ENCODE results near the gene C2CD4D.

The C2CD4D gene

DNA sequence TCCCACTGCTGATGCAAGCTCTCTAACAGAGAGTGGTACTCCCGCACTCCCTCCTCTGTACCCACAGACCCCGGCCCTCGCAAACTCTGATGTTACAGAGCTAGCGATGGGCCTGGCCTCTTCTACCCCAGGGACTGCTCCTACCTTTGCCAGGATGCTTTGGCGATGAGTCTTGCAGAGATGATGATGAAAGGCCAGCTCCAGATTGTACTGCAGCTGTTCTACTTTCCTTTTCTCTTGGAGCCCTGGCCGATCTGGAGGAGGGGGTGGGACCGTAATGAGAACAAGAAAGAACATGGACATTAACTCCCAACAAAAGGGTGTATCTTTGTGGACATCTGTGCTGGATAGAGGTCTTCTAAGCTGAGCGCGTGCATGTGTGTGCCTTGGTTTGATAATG is 28.4 kb downstream of the C2CD4D start:
- DNase-seq: no peak

DNA sequence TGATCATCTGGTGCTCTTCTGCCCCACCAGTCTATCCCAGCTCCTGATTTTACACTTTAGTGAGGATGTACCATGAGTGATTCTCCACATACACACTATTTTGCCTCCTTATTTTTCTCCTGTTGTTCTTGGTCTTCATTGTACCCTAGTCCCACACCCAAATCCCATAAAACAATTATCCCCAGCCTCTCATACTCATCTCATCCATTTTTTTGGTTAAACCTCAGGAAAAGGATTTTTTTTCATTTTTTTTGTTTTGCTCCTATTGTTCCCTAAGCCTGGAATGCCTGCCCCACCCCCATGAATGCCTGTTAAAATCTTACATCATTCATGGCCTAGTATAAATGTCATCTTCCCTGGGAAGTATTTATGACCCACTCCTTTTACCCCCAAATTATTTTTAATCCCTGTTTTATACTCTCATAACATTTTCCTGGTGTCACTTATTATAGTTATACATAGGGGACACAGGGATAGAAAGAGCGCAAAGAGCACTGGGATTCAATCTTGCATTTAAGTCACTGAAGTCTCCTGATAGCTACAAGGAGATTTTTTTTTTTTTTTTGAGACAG is 29.5 kb downstream of the C2CD4D start:
- DNase-seq: no peak

DNA sequence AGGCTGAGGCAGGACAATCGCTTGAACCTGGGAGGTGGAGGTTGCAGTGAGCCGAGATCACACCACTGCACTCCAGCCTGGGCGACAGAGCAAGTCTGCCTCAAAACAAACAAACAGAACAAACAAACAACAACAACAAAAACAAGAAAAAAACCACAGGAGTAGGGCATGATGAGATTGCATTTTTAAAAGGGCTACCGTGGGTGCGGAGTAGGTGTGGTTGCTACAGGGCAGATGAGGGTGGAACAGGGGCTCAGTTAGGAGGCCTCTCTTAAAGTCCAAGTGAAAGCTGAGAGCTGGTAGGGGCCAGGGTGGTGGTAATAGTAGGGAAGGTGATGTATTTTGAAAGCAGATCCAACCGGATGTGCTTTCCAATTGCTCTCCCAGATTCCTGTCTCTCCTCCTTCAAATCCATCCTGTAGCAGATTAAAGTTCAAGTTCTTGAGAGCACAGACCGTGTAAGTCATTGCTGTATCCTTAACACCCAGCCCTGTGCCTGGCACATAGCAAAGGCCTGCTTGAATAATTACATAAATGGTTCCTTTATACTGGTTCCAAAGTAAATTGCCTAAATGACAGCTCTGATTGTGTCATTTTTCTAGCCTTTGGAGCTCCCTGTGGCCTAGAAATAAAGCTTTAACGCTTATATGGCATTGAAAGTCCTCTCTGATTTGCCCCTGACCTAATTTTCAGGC is 30.2 kb downstream of the C2CD4D start:
- DNase-seq: no peak

DNA sequence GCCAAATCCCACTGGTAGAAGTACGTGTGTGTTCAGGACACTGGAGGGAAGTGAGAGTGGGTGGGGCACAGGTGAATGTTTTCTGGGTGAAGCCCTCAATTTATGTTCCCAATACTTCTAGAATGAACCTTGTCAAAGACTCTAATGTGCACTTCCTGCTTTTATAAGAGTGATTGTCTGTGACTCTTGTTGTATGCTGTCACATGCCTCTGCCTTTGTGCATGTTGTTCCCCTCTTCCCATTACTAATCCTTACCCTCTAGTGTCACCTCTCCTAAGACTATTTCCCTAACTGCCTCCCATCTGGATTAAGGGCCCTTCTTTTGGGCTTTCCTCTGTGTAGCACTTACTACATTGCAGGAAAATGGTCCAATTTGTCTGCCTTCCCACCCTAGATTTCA is 31.9 kb downstream of the C2CD4D start:
- no peak for DNase-seq

DNA sequence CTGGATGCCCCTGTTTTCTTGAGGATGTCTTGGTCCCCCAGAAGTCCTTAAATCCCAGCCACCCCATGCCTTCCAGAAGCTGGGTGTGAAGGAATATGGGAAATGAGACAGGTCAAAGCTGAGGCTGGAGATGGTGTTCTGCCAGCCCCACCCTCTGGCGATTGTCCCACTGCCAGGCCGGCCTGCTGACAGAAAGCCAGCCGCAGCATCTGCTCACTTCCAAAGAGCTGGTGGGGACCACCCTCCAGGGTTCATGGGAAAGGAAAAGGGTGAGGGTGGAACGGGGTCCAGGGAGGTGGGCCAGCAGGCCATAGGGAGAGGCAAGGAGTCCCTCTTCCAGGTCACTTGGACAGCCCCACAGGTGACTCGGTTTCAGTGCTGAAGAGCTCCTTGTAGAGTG is 32.5 kb downstream of the C2CD4D start:
- no peak for DNase-seq

DNA sequence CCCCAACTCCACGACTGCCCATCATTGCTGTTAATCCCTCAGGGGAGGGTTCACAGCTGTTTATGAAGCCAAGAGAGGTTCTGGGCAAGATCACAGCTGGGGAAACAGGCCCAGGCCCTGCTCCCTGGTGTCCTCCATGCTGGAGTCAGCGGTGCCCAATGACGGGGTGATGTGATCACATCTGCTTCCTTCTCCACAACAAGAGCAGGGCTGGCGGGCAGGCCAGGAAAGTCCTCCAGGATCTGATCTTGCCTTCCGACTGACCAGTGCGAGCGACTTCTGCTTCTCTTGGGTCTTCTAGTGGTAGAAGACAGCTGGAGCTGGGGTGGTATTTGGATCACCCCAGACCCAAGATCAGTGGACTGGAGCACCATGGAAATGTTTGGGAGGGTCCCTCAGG is 33.5 kb downstream of the C2CD4D start:
- no peak for DNase-seq

DNA sequence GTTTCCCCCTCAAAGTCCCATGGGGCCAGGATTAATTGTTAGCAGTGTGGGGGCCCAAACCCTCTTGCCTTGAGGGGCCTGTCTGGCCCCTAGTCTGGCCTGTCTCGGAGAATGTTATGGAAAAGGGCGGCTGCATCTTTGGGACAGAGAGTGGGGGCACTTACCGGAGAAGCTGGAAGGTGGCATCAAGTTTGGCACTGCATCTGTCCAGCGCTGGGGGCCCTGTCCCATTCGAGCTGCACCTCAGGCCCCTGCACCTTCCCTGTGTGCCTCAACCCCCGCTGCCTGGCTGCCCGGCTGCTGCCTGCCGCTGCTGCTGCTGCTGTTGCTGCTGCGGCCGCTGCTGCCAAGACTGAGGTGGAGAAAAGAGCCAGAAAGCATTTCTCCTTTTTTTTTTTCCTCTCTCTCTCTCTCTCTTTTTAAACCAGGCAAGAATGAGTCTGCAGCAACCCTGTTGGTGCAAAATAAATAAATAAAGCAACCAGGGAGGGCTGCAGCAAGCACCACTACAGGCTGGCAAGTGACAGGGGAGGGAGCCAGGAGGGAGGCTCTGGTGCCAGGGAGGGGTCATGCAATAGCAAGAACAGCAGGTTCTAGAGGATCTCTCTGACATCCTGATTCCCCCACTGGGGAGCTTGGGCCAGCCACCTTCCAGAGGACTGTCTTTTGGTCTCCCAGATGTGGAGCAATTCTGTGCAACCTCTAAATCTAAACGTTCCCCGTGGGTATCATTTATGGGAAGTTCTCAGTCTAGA is 34.4 kb downstream of the C2CD4D start, which contains the start of gene LINGO4:
TSS of gene LINGO4 (minus strand) at position 354 of the 755 bp plus-strand sequence. CDS start 2,715 bp downstream, outside the sequence.
- no peak for DNase-seq

DNA sequence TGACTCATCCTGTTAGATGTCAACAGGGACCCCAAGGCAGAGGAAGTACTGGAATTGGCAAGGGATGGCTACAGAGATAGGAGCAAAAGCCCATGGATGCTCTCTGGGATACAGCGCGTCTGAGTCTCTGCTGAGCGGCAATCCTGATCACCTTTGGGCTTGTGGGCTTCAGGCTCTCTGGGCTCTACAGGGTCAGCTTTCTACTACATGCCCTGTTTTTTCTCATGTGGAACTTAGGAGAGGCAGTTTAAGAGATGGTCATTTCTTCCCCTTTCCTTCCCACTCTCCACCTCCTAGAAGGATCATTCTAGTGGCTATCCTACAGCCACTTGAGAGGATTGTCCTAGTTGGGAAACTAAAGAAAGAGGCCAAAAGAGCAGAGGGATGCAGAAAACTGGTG is 35.7 kb downstream of the C2CD4D start:
- DNase-seq: no peak

DNA sequence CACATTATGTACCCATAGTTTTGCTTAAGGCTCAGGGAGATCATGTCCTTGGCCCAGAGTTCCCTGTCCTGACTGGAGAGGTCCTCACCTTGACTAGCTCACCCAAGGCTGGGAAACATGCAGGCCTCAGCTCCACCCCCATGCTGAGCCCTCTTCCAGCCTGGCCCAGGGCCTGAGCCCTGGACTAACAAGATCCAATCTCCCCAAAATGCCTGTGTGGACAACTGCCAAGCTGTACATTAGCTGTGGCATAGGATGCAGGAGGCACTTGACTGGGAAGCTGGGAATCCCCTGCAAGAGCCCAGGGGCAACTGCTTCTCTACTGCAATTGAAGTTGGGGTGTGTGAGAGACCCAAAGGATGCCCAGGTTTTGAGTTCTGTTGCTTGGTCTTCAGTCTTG is 36.5 kb downstream of the C2CD4D start:
- no peak for DNase-seq

DNA sequence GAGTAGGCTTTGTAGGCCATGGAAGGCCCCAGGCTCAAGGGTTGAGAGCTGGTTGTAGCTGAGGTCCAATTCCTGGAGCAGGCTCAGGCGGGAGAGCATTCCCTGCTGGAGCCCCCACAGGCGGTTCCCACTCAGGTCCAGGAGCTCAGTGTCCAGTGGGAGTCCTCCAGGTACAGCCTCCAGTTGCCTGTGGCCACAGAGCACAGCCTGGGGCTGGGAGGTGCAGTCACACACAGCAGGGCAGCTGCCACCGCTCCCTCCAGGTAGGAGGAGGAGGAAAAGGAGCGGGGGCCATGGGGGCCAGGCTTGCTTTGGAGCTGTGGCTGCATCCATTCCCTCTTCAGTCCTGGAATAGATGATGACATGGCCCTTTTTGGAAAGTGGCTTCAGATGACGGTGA is 37.2 kb downstream of the C2CD4D start:
- DNase-seq: no peak

DNA sequence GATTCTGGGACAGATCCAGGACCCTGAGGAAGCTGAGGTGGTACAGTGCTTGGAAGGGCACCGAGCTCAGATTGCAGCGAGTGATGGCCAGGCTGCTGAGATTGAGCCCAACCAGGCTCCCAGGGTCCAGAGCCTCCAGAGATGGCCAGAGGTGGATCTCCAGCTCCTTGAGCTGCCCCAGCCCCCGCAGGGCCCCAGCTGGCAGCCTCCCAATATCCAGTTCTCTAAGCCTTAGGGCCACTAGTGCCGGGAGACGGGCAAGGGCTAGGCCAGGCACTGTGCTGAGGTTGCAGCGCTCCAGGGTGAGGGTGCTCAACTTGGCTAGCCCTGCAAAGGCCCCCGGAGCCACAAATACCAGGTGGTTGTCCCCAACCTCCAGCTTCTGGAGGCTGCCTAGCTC is 37.8 kb downstream of the C2CD4D start:
- DNase-seq: no peak

DNA sequence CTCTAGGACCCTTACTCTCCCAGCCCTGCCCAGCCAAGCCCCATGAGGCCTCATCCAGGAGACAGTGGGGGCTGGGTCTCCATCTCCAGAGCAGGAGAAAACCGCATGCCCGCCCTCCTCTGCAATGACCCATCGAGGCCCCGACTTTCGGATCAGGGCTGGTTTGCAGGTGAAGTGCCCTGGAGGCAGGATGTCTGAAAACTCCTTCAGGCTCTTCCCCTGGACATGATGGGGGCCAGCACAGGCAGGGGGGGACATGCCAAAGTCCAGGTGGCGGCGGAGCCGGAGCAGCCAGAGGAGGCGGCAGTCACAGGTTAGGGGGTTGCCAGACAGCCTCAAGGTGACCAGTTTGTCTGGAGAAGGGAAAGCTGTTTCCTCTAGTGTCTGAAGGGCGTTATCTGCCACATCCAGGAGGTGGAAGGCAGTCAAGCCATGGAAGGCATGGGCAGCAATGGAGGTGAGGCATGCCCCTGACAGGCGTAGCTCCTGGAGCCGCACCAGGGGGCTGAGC is 38.3 kb downstream of the C2CD4D start:
- DNase-seq: no peak

DNA sequence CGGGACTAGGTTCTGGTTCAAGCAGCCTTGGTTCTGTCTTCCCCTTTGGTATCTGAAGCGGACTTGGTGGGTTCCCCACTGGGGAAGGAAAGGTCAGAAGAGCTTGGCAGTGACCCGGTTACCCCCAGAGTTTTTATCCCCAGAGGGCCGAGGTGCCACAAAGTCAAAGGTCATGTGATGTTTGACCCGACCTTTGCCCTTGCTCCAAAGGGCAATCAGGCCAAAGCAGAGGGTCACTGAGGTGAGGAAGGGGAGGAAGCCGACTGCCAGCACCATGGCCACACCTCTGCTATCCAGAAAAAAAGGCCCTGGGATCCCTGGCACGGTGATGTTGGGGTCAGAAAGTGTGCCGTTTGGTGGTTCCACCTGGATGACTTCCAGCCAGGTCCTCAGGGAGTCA is 38.8 kb downstream of the C2CD4D start:
- no peak for DNase-seq

DNA sequence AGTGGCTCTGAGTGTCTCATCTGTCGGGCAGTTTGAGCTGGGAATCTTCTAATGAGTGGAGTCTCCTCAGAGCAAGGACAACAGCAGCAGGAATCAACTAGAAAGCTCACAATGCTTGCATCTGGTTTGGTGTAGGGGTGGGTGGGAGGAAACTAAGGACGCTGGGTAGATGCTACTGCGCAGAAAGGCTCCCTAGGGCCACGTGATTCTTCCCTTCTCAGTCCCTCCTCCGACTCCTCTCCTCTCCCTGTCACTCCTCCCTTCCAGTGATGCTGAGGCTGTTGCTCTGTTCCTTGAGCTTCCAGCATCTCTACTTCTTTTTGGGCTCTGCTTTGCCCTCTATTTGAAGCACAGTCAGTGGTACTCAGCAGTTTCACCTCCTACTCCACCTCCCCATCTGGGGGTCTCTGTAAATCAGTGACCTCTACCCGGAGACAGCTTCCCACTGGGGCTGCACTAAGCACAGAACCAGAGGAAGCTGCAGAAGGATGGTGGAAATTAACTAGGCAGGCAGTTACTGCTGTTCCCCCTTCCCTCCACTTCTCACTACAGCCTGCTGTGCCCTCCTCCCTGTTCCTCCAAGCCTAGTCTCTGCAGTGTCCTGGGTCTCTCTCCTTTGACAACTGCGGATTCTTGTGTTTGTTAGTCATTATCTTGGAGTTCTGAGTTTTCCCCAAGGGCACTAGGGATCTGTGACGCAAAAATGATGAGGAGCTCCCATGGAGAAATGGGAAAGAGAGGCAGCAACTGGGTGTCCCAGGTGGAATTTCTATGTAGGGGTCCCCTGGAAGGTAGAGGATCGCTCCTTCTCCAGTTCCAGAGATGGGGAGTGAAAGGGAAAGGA is 40.2 kb downstream of the C2CD4D start:
- DNase-seq: no peak

DNA sequence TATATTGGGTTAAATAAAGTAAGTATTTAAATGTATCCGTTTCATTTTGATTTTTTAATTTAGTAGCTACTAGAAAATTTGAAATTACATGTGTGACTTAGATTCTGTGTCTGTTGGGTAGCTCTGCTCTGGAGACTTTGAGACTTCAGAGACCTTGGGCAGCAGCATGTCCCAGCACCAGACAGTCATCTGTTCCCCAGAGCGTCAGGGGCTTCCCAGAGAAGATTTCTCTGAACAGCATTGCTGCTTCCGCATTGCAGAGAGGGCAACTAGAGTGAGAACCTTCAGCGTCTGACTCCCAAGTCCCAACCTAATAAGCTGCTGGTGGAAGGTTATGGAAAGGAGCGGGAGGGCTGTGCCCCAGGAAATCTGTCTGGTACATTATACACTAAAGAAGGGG is 41.0 kb downstream of the C2CD4D start:
- no peak for DNase-seq

DNA sequence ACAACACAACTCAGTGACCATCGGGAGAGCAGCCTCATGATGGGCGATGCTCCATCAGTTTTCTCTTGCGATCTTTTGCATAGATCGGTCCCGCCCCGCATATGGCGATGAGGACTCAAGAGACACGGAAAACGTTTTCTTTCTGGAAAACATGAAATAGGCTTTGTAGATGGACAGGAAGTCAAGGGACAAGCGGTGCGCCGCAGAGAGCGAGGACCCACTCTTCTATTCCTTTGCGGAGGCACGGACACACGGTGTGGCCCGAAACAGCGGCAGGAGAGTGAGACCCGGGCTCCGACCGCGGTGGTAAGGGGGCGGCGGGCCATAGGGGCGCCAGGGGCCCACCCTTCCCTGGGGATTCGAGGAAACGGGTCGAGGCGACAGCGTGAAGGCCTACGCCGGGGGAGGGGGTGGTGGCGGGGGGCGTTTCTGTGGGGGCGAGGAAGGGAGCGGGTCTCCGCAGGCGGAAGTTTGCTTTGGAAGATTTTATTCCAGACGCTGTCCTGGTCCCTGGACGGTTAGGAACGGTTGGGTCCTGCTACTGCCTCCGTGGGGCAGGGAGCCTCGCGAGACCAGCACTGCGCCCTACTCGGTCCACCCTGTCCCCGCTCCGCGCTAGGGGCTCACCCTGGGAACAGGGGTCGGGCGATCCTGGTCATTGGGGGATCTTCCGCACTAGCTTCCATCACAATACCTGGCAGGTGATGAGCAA is 48.5 kb downstream of the C2CD4D start:
- no peak for DNase-seq

DNA sequence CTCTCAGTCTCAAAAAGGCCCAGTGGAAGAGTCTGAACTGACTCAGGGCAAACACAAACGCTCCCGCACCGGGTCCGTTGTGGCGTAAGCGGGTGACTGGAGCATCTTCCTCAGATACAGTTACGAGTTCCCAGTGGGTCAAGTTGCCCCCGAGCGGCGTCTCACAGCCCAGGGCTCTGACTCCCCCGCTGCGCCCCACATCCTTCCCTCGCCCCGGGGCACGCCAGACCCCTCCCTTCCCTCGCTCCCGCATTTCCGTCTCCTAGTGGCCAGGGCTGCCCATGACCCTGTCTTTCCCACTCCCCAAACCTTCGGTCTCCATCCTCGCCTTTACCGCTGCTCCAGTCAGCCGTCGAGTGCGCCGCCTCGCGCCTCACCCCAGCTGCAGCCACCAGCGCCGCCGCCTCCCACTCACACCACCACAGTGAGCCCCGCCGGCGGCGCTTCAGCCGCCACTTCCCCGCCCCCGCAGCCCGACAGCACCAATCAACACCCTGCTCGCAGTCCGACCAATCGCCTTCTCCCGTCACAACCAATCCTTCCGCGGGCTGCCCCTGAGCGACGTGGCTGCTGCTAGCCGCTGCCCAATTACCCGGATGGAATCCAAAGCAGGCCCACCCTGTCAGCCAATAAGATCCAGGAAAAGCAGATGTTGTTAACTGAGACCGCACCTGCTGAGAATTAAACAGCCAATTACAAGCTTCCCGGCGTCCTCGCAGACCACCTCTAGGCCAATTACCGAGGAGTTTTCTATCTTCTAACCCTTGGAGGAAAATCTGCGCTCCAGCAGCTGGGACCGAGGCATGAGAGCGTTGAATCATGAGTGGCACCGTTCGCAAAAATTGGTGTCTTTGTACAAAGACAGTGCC is 49.3 kb downstream of the C2CD4D start, which contains the start of gene TDRKH:
TSS of gene TDRKH (minus strand) at position 430 of the 869 bp plus-strand sequence. CDS start 7,478 bp downstream, outside the sequence.
- DNase-seq: peak; percentile 99
